Psoas muscle (tissue), 8 donors: Measurements from ENCODE around the gene MIGA1. TPM values are rescaled to one million over a fixed set of nuclear protein-coding genes. Genes with fewer than 3 reads are reported as not detected.
"Not testable (repeated sequence)": the region's sequence is repeated elsewhere in the genome, so short reads cannot be mapped to it uniquely, and the experiment has no call there.

ENCODE experiments used
- ATAC-seq, 4 donors: fragments of 200-7000 bp; cut with Tn5 transposase; one replicate each; pipeline ENCODE4 v1.9.1; 2020; ENCODE audit warnings: moderate library complexity in 3 of 4, mild to moderate bottlenecking in 2 of 4
- DNase-seq, 2 donors: peaks; one replicate each; pipeline ENCODE4 v3.0.0-alpha.2; 2020
- H3K27ac ChIP-seq: fragments of 200-600 bp; one replicate; pipeline ENCODE4 v1.8.0; 2022
- H3K27me3 ChIP-seq, 3 donors: fragments of 200-600 bp in 1 of 3; one replicate each; pipeline versions ENCODE4 v1.6.1 to v1.8.0; 2013 to 2022; ENCODE audit warnings: low read length in 2 of 3, mild to moderate bottlenecking in 2 of 3, moderate library complexity in 1 of 3; ENCODE audit not compliant: insufficient read depth in 3 of 3
- H3K36me3 ChIP-seq, 2 donors: fragments of 200-600 bp in 1 of 2; one replicate each; pipeline versions ENCODE4 v1.6.1 to v1.8.0; 2013 to 2022; ENCODE audit warnings: low read depth in 1 of 2, mild to moderate bottlenecking in 1 of 2, moderate library complexity in 1 of 2; ENCODE audit not compliant: insufficient read depth in 1 of 2
- H3K4me1 ChIP-seq: fragments of 200-600 bp; one replicate; pipeline ENCODE4 v1.8.0; 2022
- H3K4me3 ChIP-seq: fragments of 200-600 bp; one replicate; pipeline ENCODE4 v1.8.0; 2022; ENCODE audit warnings: mild to moderate bottlenecking
- H3K9me3 ChIP-seq: fragments of 200-600 bp; one replicate; pipeline ENCODE4 v1.8.0; 2022
- WGBS, 3 donors: extraction: QIAGEN DNeasy Blood & Tissue Kit; methylation state at CpG; one replicate each; pipeline versions ENCODE4 v1.1.6 to v1.1.7; 2013; 5-methylcytosine and 5-hydroxymethylcytosine counted together
- intact Hi-C, 2 donors: fragments of 100-400 bp; cut with DNase I; formaldehyde crosslinking; loops; one replicate each; pipeline versions ENCODE4 v1.11.0 to v1.14.2; 2022
- polyA plus RNA-seq, 3 donors: library from polyadenylated mRNA; stranded (reverse); fragments of 200-250 nt; gene quantifications; one replicate each; pipeline ENCODE4 v1.2.3, GENCODE V29; 2013
- total RNA-seq, 4 donors: library from RNA; stranded (reverse); fragmentation: NEBNext Ultra II Directional in 2 of 4; extraction: Animal tissue kit (Norgen Biotek cat#: 25700) in 2 of 4; gene quantifications; one replicate each; pipeline versions ENCODE4 v1.2.1 to v1.2.4, GENCODE V29; 2021 to 2023
- TF ChIP-seq, protein P1 (sequence below): fragments of 200-600 bp; IDR thresholded peaks from one replicate; pipeline ENCODE4 v1.8.0; 2022; ENCODE audit warnings: antibody characterized with exemption
- donor health status: healthy with polysubstance abuse.
- donor health status: DM: no; HTN: no; CAD: no; lungs with moderate emphysema.
- donor health status: Bipolar disorder and iron deficiency.
- donor health status: healthy.
- donor health status: DM: yes; HTN: yes; CAD: no.
- donor health status: DM: no; HTN: no; CAD: no.
- donor health status: DM: no; HTN: no; CAD: no.
- donor health status: DM: yes; HTN: yes; CAD: no.

The MIGA1 gene
- total and polyA plus RNA-seq, 7 donors = 5.0 to 19.3 (median 11.9) TPM

DNA sequence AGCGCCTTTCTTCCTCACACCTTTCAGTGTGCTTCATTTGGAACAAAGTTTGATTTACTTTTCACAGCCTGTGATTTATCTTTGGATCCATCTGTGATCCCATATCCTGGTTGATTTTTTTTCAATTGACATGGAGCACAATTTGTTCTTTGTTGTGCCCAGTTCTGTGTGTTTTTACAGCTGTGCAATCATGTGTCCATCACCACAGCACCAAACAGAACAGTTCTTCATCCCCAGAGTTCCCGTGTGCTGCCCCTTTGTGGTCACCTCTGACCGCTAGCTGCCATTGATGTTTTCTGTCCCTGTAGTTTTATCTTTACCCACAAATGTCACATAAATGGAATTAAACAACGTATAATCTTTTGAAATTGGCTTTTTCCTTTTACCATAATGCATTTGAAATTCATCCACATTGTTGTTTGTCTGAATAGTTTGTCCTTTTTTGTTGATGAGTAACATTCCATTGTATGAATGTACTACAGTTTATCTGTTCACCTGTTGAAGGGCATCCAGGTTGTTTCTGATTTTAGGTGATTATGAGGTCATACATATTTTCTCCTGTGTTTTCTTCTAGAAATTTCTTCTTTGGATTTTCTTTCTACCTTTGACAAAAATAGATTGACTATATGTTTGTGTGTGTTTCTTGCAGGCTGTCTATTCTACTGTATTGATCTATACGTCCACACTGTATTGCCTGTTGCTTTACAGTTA is 17.4 kb downstream of the MIGA1 start:
- Histone ChIP-seq H3K27ac (no peak overlapping the region), H3K9me3 (no peaks in the 10 kb centered on the region), H3K36me3 (peaks cover 0 to 28% of the 10 kb centered on the region in 2 donors), H3K4me3 (no peak overlapping the region), H3K27me3 (no peaks in the 10 kb centered on the region), H3K4me1 (no peaks in the 10 kb centered on the region)
- TF ChIP-seq, protein P1, sequence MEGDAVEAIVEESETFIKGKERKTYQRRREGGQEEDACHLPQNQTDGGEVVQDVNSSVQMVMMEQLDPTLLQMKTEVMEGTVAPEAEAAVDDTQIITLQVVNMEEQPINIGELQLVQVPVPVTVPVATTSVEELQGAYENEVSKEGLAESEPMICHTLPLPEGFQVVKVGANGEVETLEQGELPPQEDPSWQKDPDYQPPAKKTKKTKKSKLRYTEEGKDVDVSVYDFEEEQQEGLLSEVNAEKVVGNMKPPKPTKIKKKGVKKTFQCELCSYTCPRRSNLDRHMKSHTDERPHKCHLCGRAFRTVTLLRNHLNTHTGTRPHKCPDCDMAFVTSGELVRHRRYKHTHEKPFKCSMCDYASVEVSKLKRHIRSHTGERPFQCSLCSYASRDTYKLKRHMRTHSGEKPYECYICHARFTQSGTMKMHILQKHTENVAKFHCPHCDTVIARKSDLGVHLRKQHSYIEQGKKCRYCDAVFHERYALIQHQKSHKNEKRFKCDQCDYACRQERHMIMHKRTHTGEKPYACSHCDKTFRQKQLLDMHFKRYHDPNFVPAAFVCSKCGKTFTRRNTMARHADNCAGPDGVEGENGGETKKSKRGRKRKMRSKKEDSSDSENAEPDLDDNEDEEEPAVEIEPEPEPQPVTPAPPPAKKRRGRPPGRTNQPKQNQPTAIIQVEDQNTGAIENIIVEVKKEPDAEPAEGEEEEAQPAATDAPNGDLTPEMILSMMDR = no peak
- ATAC-seq (no peak), DNase-seq (no peak)
- 82 to 88% (median 82%) methylated on average over 5 of the region's 5 CpGs for WGBS, 3 donors
- intact Hi-C loops = no loop called here

DNA sequence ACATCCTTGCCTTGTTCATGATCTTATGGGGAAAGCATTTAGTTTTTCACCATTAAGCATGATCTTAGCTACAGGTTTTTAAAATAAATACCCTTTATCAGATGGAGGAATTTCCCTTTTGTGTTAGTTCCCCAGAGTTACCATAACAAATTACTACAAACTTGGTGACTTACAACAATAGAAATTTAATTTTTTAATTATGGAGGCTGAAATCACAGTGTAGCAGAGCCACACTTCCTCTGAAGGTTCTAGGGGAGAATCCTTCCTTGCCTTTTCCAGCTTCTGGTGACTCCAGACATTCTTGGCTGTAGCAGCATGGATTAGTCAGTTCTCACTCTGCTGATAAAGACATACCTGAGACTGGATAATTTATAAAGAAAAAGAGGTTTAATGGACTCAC is 18.5 kb downstream of the MIGA1 start:
- no peak overlapping the region for H3K27ac ChIP-seq
- DNase-seq = no peak
- no peak for ATAC-seq
- no peaks in the 10 kb centered on the region for H3K4me1 ChIP-seq
- no peaks in the 10 kb centered on the region for H3K9me3 ChIP-seq
- H3K36me3 ChIP-seq = peaks cover 2 to 39% of the 10 kb centered on the region in 2 donors
- TF ChIP-seq, protein P1 = no peak
- H3K27me3 ChIP-seq = no peaks in the 10 kb centered on the region
- no peak overlapping the region for H3K4me3 ChIP-seq
- intact Hi-C loops = no loop called here

DNA sequence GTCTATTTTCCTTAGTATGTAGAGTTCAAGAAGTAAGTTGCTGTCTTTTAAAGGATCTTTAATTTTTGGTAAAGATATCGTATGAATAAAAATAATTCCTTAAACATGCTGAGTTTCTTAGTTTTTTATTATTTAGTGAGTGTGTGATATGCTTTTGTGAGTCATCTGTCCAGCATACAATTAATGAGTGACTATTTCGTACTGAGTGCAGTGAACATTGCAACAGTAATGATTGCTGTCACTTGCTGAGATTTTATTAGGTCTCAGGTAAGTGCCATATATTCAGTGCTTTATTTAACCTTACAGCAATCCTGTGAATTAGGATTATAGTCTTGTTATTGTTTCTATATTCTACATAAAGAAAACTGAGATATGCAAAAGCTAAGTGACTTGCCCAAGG is 22.6 kb downstream of the MIGA1 start:
- ATAC-seq = no peak
- intact Hi-C loops = no loop called here
- 95 to 97% (median 96%) methylated on average over 2 of the region's 2 CpGs for WGBS, 3 donors

DNA sequence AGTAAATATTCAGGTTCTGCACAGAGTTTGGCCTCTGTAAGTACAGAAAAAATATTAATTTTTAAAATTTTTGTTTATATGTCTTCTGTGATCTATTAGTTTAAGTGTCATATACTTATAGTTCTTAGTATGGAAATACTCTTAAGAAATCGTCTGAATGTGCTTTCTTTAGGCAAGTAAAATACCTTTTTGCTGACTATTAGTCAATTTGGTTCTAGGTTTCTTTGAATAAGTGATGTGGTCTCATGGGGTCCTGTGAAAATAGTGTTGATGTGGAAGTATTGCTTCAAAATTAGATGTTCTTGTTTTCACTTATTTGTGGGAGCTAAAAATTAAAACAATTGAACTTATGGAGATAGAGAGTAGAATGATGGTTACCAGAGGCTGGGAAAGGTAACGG is 23.9 kb downstream of the MIGA1 start:
- no peak for ATAC-seq
- DNase-seq = no peak
- intact Hi-C loops = no loop called here
- no peak overlapping the region for H3K27ac ChIP-seq
- no peaks in the 10 kb centered on the region for H3K9me3 ChIP-seq
- H3K4me1 ChIP-seq = no peaks in the 10 kb centered on the region
- TF ChIP-seq, protein P1 = no peak
- H3K27me3 ChIP-seq = no peaks in the 10 kb centered on the region
- no peak overlapping the region for H3K4me3 ChIP-seq
- H3K36me3 ChIP-seq = peaks cover 5 to 78% of the 10 kb centered on the region in 2 donors
- 67 to 94% (median 70%) methylated on average over 2 of the region's 2 CpGs for WGBS, 3 donors

More for the DNA sequence above, 22.6 kb downstream of the MIGA1 start:
- no peaks in the 10 kb centered on the region for H3K4me1 ChIP-seq
- TF ChIP-seq, protein P1 = no peak
- H3K36me3 ChIP-seq = peaks cover 2 to 69% of the 10 kb centered on the region in 2 donors
- H3K27me3 ChIP-seq = no peaks in the 10 kb centered on the region
- no peaks in the 10 kb centered on the region for H3K9me3 ChIP-seq
- no peak overlapping the region for H3K4me3 ChIP-seq
- DNase-seq = no peak
- no peak overlapping the region for H3K27ac ChIP-seq

DNA sequence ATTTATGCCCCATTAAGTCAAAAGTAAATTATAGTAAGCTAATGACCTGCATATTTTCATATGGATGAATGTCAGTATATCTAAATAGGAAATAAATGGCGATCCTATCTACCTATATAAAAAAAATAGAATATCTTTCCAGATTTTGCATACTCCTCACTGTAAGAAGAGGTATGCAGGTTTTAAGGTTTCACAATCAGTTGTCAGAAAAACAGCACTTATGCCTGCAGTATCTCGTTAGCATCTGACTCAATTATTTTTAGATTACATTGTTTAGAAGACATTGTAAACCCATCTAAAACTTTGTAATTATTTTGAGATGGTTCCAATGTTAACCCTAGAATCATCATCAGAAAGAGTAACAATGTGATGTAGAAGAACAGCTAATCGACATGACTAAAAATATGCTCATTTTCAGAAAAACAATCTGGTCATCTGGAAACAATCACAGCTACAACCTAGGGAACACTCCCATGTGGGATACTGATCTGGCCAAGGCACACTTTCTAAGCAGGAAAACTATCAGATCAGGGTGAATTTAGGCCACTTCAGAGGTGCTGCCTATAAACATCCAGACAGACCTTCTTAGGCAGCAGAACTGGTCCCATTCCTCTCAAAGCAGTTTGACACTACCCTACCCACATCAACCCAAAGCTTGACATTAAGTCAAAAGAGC is 30.5 kb downstream of the MIGA1 start:
- H3K36me3 ChIP-seq = peaks cover 5 to 73% of the 10 kb centered on the region in 2 donors
- intact Hi-C loops = loop anchor here in 1 of 2 donors (10.0 kb wide), 2 partner anchors 105 to 155 kb away; no protein-coding TSS in a partner anchor

DNA sequence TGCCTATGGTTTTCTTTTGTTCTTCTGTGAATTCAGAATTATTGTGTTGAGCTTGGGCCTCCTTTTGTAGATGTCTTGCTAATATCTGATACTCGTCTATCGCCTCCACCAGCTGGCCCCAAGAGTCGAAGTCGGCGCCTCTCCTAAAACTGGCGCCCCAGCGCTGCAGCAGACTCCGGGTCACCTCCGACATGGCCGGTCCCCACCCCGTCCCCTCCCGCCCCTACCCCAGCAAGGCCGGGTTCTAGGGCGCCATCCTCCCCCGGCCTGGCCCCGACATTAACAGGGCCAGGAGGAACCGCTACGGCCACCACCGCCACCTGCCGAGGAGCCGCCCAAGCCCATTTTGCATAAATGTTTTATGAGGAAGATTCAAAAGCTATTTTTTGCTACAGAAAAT is 32.1 kb downstream of the MIGA1 start:
- H3K4me3 ChIP-seq, DNase-seq, H3K4me1 ChIP-seq, H3K27me3 ChIP-seq, H3K9me3 ChIP-seq, H3K27ac ChIP-seq: not testable (repeated sequence)
- 96 to 99% (median 98%) methylated on average over 10 to 13 of the region's 21 CpGs for WGBS, 3 donors
- intact Hi-C loops = loop anchor here in 1 of 2 donors (10.0 kb wide), 2 partner anchors 107 to 153 kb away; no protein-coding TSS in a partner anchor
- peak; percentile 44 to 76 (median 58) for ATAC-seq
- peaks cover 5 to 75% of the 10 kb centered on the region in 2 donors for H3K36me3 ChIP-seq

More for the DNA sequence above, 30.5 kb downstream of the MIGA1 start:
- not testable (repeated sequence) for H3K4me1 ChIP-seq, H3K27me3 ChIP-seq, H3K9me3 ChIP-seq, H3K4me3 ChIP-seq, H3K27ac ChIP-seq, DNase-seq
- 73 to 79% (median 78%) methylated on average over 1 of the region's 3 CpGs for WGBS, 3 donors
- peak in 1 of 4 donors; percentile 17 for ATAC-seq
